CD4-positive, alpha-beta T cell (primary cell): ENCODE data around the gene CHMP4A. TPM values are rescaled to one million over a fixed set of nuclear protein-coding genes. Genes with fewer than 3 reads are reported as not detected.
"Not testable (repeated sequence)": the region's sequence is repeated elsewhere in the genome, so short reads cannot be mapped to it uniquely, and the experiment has no call there.

Source experiments
- ATAC-seq: fragments of 200-7000 bp; cut with Tn5 transposase; one replicate; pipeline ENCODE4 v1.10.0; 2022; ENCODE audit warnings: mild to moderate bottlenecking; ENCODE audit not compliant: poor library complexity
- CTCF ChIA-PET: fragments of 350-600 bp; sonication (Branson Sonifier 250); formaldehyde crosslinking; loops from one replicate; lab custom pipeline; 2021; ENCODE audit warnings: antibody characterized with exemption, inconsistent platforms; lab: Charles Lee
- POLR2A ChIA-PET: fragments of 350-600 bp; sonication (Branson Sonifier 250); formaldehyde crosslinking; loops from one replicate; lab custom pipeline; 2021; ENCODE audit warnings: antibody characterized with exemption, inconsistent platforms; lab: Charles Lee
- DNase-seq, 14 experiments: peaks; one replicate each; pipeline ENCODE4 v3.0.0-alpha.2; 2013 to 2020; ENCODE audit warnings: mixed read lengths in 2 of 14
- H3K27ac ChIP-seq, 2 donors: one replicate each; pipeline versions ENCODE4 v1.5.1 to v1.7.0; 2013; ENCODE audit warnings: low read length in 2 of 2, low read depth in 1 of 2, mild to moderate bottlenecking in 1 of 2
- H3K27me3 ChIP-seq, 2 experiments: 1 replicate in 1 of 2; 2 replicates in 1 of 2; pipeline versions ENCODE4 v1.6.1 to v1.7.0; 2013; ENCODE audit warnings: low read length in 2 of 2, control low read depth in 1 of 2, mild to moderate bottlenecking in 1 of 2, moderate library complexity in 1 of 2; ENCODE audit not compliant: insufficient read depth in 2 of 2, control insufficient read depth in 1 of 2
- H3K36me3 ChIP-seq: one replicate; pipeline ENCODE4 v1.6.1; 2013; ENCODE audit warnings: low read length, control low read depth; ENCODE audit not compliant: insufficient read depth
- H3K4me1 ChIP-seq: one replicate; pipeline ENCODE4 v1.6.1; 2013; ENCODE audit warnings: low read length, control low read depth; ENCODE audit not compliant: insufficient read depth
- H3K4me3 ChIP-seq: one replicate; pipeline ENCODE4 v1.5.1; 2013; ENCODE audit warnings: mild to moderate bottlenecking, low read length, moderate library complexity
- H3K9me3 ChIP-seq, 2 experiments: 1 replicate in 1 of 2; 2 replicates in 1 of 2; pipeline versions ENCODE4 v1.6.1 to v1.7.0; 2013; ENCODE audit warnings: low read length in 2 of 2, mild to moderate bottlenecking in 2 of 2, control low read depth in 1 of 2, moderate library complexity in 1 of 2; ENCODE audit not compliant: control insufficient read depth in 1 of 2, insufficient read depth in 1 of 2
- H3K27ac Mint-ChIP-seq: one replicate; pipeline ENCODE4 v1.8.0; 2020; ENCODE audit warnings: mixed read lengths
- H3K27me3 Mint-ChIP-seq: one replicate; pipeline ENCODE4 v1.8.0; 2021; ENCODE audit warnings: mixed read lengths
- H3K36me3 Mint-ChIP-seq: one replicate; pipeline ENCODE4 v1.8.0; 2021; ENCODE audit warnings: low read depth, mixed read lengths
- H3K4me1 Mint-ChIP-seq: one replicate; pipeline ENCODE4 v1.8.0; 2021; ENCODE audit warnings: low read depth, mixed read lengths
- H3K4me3 Mint-ChIP-seq: one replicate; pipeline ENCODE4 v1.8.0; 2020; ENCODE audit warnings: mild to moderate bottlenecking, mixed read lengths
- H3K9me3 Mint-ChIP-seq: one replicate; pipeline ENCODE4 v1.8.0; 2020; ENCODE audit warnings: mixed read lengths
- intact Hi-C, 2 experiments: fragments of 100-400 bp; cut with DNase I in 1 of 2; cut with micrococcal nuclease in 1 of 2; formaldehyde crosslinking; loops; one replicate each; pipeline versions ENCODE4 v1.15.1 to v1.9.0; 2023 to 2025; cut with DNase I, micrococcal nuclease
- total RNA-seq, 174 experiments: library from RNA in 2 of 174; stranded (reverse) in 2 of 174; gene quantifications; one replicate each; pipeline ENCODE4 v1.2.3 and lab custom pipeline; 2021 to 2026
- TF ChIP-seq, protein P1 (sequence below): fragments of 200-600 bp; IDR thresholded peaks from one replicate; pipeline ENCODE4 v1.8.0; 2022; ENCODE audit warnings: antibody characterized with exemption, mild to moderate bottlenecking

Gene CHMP4A
- total RNA-seq, 2 experiments from 2014 or later: 73.4 to 80.1 TPM

DNA sequence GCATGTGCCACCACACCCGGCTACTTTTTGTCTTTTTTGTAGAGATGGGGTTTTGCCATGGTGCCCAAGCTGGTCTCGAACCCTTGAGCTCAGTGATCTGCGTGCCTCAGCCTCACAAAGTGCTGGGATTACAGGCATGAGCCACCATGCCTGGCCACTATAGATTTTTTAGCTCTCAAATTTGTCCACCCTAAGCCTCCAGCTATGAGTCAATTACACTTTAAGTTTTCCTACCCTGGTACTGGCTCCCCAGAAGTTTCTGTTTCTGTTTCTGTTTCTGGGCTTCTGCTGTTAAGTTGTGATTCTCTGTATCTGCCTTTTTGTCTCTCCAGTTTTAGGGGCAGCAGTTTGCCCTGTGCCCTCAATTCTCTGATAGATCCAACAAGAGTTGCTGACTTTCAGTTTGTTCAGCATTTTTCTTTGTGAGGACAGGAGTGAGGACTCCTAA, 33.5 kb upstream of the CHMP4A start:
- ATAC-seq (no peak), DNase-seq (peak in 4 of 14 experiments; percentile 33 to 79 (median 52))
- Mint-ChIP-seq H3K9me3 (no peaks in the 10 kb centered on the region), H3K36me3 (peaks cover 19% of the 10 kb centered on the region), H3K27me3 (no peaks in the 10 kb centered on the region), H3K4me3 (peak overlapping the region; percentile 83), H3K4me1 (peaks cover 43% of the 10 kb centered on the region), H3K27ac (peak overlapping the region; percentile 78)
- H3K36me3 ChIP-seq: peaks cover 8% of the 10 kb centered on the region
- peak overlapping the region; percentile 8 to 17 for H3K27ac ChIP-seq
- intact Hi-C loops: no loop called here
- no peak overlapping the region for H3K4me3 ChIP-seq
- no peaks in the 10 kb centered on the region for H3K27me3 ChIP-seq
- ChIA-PET POLR2A (interaction anchor here (0.7 to 2.6 kb wide), 8 partner anchors 8 to 183 kb away, joined by 3 to 17 read pairs (median 5); partner anchors contain the start of genes CBLN3, DCAF11, IRF9 and KHNYN), CTCF (interaction anchor here (0.5 to 7.3 kb wide), 7 partner anchors 25 to 185 kb away, joined by 3 to 90 read pairs (median 7); partner anchors contain the start of genes DHRS1, MDP1, NOP9 and RABGGTA)
- TF ChIP-seq, protein P1, sequence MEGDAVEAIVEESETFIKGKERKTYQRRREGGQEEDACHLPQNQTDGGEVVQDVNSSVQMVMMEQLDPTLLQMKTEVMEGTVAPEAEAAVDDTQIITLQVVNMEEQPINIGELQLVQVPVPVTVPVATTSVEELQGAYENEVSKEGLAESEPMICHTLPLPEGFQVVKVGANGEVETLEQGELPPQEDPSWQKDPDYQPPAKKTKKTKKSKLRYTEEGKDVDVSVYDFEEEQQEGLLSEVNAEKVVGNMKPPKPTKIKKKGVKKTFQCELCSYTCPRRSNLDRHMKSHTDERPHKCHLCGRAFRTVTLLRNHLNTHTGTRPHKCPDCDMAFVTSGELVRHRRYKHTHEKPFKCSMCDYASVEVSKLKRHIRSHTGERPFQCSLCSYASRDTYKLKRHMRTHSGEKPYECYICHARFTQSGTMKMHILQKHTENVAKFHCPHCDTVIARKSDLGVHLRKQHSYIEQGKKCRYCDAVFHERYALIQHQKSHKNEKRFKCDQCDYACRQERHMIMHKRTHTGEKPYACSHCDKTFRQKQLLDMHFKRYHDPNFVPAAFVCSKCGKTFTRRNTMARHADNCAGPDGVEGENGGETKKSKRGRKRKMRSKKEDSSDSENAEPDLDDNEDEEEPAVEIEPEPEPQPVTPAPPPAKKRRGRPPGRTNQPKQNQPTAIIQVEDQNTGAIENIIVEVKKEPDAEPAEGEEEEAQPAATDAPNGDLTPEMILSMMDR: no peak
- peaks cover 30% of the 10 kb centered on the region for H3K4me1 ChIP-seq
- no peaks in the 10 kb centered on the region for H3K9me3 ChIP-seq

DNA sequence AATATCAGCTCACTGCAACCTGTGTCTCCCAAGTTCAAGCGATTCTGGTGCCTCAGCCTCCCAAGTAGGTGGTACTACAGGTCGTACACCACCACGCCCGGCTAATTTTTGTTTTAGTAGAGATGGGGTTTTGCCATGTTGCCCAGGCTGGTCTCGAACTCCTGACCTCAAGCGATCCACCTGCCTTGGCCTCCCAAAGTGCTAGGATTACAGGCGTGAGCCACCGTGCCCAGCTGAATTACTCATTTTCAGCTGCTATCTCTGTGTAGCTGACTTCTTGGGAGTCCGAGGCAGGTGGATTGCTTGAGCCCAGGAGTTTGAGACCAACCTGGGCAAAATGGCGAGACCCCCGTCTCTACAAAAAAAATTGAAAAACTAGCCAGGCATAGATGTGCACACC, 32.1 kb upstream of the CHMP4A start:
- H3K4me3 ChIP-seq, intact Hi-C loops, H3K4me3 Mint-ChIP-seq, H3K9me3 Mint-ChIP-seq, ATAC-seq, H3K27ac ChIP-seq, H3K9me3 ChIP-seq, H3K27me3 Mint-ChIP-seq, H3K27me3 ChIP-seq: not testable (repeated sequence)
- DNase-seq: peak in 1 of 14 experiments; percentile 16
- H3K36me3 ChIP-seq: peaks cover 13% of the 10 kb centered on the region
- Mint-ChIP-seq H3K4me1 (peaks cover 50% of the 10 kb centered on the region), H3K36me3 (peaks cover 26% of the 10 kb centered on the region), H3K27ac (peak overlapping the region; percentile 84)
- ChIA-PET POLR2A (interaction anchor here (0.6 to 2.6 kb wide), 4 partner anchors 26 to 50 kb away, joined by 3 to 17 read pairs (median 4); partner anchors contain the start of gene RABGGTA), CTCF (interaction anchor here (1.0 to 7.3 kb wide), 4 partner anchors 30 to 186 kb away, joined by 4 to 90 read pairs (median 6); partner anchors contain the start of genes DHRS1, MDP1 and NOP9)
- peaks cover 45% of the 10 kb centered on the region for H3K4me1 ChIP-seq

DNA sequence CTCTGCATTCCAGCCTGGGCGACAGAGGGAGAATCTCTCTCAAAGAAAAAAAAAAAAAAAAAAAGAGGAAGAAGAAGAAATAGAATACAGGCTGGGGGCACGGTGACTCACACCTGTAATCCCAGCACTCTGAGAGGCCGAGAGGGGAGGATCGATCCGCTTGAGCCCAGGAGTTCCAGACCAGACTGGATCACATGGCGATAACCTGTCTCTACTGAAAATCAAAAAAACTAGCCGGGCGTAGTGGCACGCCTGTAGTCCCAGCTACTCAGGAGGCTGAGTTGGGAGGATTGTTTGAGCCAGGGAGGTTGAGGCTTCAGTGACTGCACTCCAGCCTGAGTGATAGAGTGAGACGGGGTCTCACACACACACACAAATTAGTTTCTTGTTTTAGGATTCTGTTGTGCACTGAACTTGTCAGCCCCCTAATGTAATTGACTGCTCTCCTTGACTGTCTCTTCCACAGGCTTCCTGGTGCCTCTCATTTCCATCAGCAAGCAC, 30.1 kb upstream of the CHMP4A start:
- Histone ChIP-seq H3K4me3 (peak overlapping the region; percentile 93), H3K27ac (peak overlapping the region; percentile 97 to 100), H3K4me1 (peaks cover 64% of the 10 kb centered on the region), H3K9me3 (no peaks in the 10 kb centered on the region), H3K36me3 (peaks cover 28% of the 10 kb centered on the region), H3K27me3 (no peaks in the 10 kb centered on the region)
- ATAC-seq: no peak
- no peaks in the 10 kb centered on the region for H3K9me3 Mint-ChIP-seq
- ChIA-PET CTCF (interaction anchor here (0.7 to 7.3 kb wide), 22 partner anchors 11 to 193 kb away, joined by 3 to 90 read pairs (median 8); partner anchors contain the start of genes CHMP4A, CIDEB, DHRS1 and GMPR2), POLR2A (interaction anchor here (0.6 to 3.6 kb wide), 30 partner anchors 8 to 200 kb away, joined by 3 to 144 read pairs (median 16); partner anchors contain the start of genes CBLN3, CHMP4A, CIDEB and DCAF11)
- TF ChIP-seq, protein P1: no peak
- peak overlapping the region; percentile 100 for H3K27ac Mint-ChIP-seq
- peak in 4 of 14 experiments; percentile 16 to 64 (median 44) for DNase-seq
- H3K4me3 Mint-ChIP-seq: peak overlapping the region; percentile 99
- intact Hi-C loops: loop anchor here (1.0 to 2.0 kb wide), 3 partner anchors 27 to 54 kb away; partner anchors contain the start of genes MDP1 (in 1 of the 2) and RABGGTA (in 1 of the 2)
- peaks cover 40% of the 10 kb centered on the region for H3K36me3 Mint-ChIP-seq
- H3K27me3 Mint-ChIP-seq: no peaks in the 10 kb centered on the region
- H3K4me1 Mint-ChIP-seq: peaks cover 62% of the 10 kb centered on the region
